GM12878 (cell line): ENCODE measurements around the gene WDR91. TPM values are rescaled to one million over a fixed set of nuclear protein-coding genes. Genes with fewer than 3 reads are reported as not detected.

Experiments
- MTA3 ChIP-seq: IDR thresholded peaks from 2 replicates; pipeline ENCODE4 v1.6.1; 2012; ENCODE audit warnings: low read length, inconsistent platforms, borderline replicate concordance
- NFIC ChIP-seq: IDR thresholded peaks from 2 replicates; pipeline ENCODE4 v1.6.1; 2012; ENCODE audit warnings: low read depth, mild to moderate bottlenecking, inconsistent platforms, low read length, moderate library complexity
- ZNF24 ChIP-seq: fragments of 450-650 bp; IDR thresholded peaks from 2 replicates; pipeline ENCODE4 v1.6.1; 2017; ENCODE audit warnings: antibody characterized with exemption, mild to moderate bottlenecking
- polyA plus RNA-seq, 11 experiments: library from polyadenylated mRNA; depleted of rRNA in 4 of 11; unstranded in 6 of 11; stranded (reverse) in 5 of 11; fragments of >200 nt; fragmentation: Nextera tagmentation in 4 of 11; fragmentation: Illumina TruSeq in 1 of 11; extraction: Ambion mirVana in 4 of 11; extraction: Trizol in 1 of 11; gene quantifications; 1 replicate in 1 of 11; 2 replicates in 10 of 11; pipeline versions ENCODE4 v1.2.1 to v1.2.3, GENCODE V29; 2011 to 2016; ENCODE audit warnings: inconsistent platforms in 2 of 11, missing spikeins in 2 of 11, low read depth in 1 of 11
- total RNA-seq, 4 experiments: library from RNA; depleted of rRNA in 3 of 4; stranded (reverse); fragments of >200 nt in 3 of 4; fragmentation: Illumina TruSeq in 1 of 4; extraction: Trizol in 1 of 4; gene quantifications; 2 replicates each; pipeline versions ENCODE4 v1.2.1 to v1.2.3, GENCODE V29; 2013 to 2021
- TF ChIP-seq, protein P1 (sequence below): IDR thresholded peaks from 2 replicates; pipeline ENCODE4 v1.6.1; 2012; ENCODE audit warnings: improper control_type of control experiment, low read depth, low read length; ENCODE audit not compliant: insufficient replicate concordance

WDR91 gene
- total and polyA plus RNA-seq, 10 of the 15 experiments (the other 5 are each of a cell fraction or from before 2014, with no cell fraction given), result 7.6 to 83.3 (median 16.5) TPM

- TF ChIP-seq, protein P1, sequence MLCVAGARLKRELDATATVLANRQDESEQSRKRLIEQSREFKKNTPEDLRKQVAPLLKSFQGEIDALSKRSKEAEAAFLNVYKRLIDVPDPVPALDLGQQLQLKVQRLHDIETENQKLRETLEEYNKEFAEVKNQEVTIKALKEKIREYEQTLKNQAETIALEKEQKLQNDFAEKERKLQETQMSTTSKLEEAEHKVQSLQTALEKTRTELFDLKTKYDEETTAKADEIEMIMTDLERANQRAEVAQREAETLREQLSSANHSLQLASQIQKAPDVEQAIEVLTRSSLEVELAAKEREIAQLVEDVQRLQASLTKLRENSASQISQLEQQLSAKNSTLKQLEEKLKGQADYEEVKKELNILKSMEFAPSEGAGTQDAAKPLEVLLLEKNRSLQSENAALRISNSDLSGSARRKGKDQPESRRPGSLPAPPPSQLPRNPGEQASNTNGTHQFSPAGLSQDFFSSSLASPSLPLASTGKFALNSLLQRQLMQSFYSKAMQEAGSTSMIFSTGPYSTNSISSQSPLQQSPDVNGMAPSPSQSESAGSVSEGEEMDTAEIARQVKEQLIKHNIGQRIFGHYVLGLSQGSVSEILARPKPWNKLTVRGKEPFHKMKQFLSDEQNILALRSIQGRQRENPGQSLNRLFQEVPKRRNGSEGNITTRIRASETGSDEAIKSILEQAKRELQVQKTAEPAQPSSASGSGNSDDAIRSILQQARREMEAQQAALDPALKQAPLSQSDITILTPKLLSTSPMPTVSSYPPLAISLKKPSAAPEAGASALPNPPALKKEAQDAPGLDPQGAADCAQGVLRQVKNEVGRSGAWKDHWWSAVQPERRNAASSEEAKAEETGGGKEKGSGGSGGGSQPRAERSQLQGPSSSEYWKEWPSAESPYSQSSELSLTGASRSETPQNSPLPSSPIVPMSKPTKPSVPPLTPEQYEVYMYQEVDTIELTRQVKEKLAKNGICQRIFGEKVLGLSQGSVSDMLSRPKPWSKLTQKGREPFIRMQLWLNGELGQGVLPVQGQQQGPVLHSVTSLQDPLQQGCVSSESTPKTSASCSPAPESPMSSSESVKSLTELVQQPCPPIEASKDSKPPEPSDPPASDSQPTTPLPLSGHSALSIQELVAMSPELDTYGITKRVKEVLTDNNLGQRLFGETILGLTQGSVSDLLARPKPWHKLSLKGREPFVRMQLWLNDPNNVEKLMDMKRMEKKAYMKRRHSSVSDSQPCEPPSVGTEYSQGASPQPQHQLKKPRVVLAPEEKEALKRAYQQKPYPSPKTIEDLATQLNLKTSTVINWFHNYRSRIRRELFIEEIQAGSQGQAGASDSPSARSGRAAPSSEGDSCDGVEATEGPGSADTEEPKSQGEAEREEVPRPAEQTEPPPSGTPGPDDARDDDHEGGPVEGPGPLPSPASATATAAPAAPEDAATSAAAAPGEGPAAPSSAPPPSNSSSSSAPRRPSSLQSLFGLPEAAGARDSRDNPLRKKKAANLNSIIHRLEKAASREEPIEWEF, result no peak
- TF ChIP-seq NFIC (0 out of 2 replicates have a peak, but pooled peaks have one; percentile 16), ZNF24 (no peak), MTA3 (0 out of 2 replicates have a peak, but pooled peaks have one; percentile 47)
Measured at GRCh38 chr7:135169964-135170273, 41.4 kb downstream of the WDR91 start (continued).
